ENCODE data around the gene CDC14B. TPM values are rescaled to one million over a fixed set of nuclear protein-coding genes. Genes with fewer than 3 reads are reported as not detected.
"Not testable (repeated sequence)": the region's sequence is repeated elsewhere in the genome, so short reads cannot be mapped to it uniquely, and the experiment has no call there.

The CDC14B gene
- total RNA-seq, 1 donor from 2014 or later: 38.1 TPM

- peaks cover 47% of the 10 kb centered on the region for H3K4me1 Mint-ChIP-seq
- no peak overlapping the region for H2AFZ ChIP-seq (replicated peaks)
- H3K36me3 ChIP-seq: no peaks in the 10 kb centered on the region
- peaks cover 25% of the 10 kb centered on the region for H3F3A ChIP-seq (ENCODE audit: low read depth)
- H3K79me2 ChIP-seq (ENCODE audit: low read depth): peaks cover 42% of the 10 kb centered on the region
- H3K4me3 ChIP-seq: no peak overlapping the region
- TF ChIP-seq CTCF (IDR thresholded peaks at IDR 0.05) (no peak), EZH2 (IDR thresholded peaks at IDR 0.05) (no peak), EZH2phosphoT487 (IDR thresholded peaks at IDR 0.05) (no peak)
- H3K9ac ChIP-seq: no peak overlapping the region
- H3K27me3 ChIP-seq: peaks cover 28% of the 10 kb centered on the region
- no peaks in the 10 kb centered on the region for H3K9me3 Mint-ChIP-seq
- no peak overlapping the region for H3K4me2 ChIP-seq
- no peak overlapping the region for H3K27ac Mint-ChIP-seq
- no peak overlapping the region for H3K27ac ChIP-seq
- H3K4me3 Mint-ChIP-seq: peak overlapping the region; percentile 91
- no peak for DNase-seq (ENCODE audit: low spot score)
- no peaks in the 10 kb centered on the region for H3K36me3 Mint-ChIP-seq
- H3K27me3 Mint-ChIP-seq (ENCODE audit: insufficient read depth, low read depth): peaks cover 2% of the 10 kb centered on the region
- H3K4me1 ChIP-seq: peaks cover 38% of the 10 kb centered on the region
- peaks cover 53% of the 10 kb centered on the region for H4K20me1 ChIP-seq (ENCODE audit: low read depth)
- no peaks in the 10 kb centered on the region for H3K9me3 ChIP-seq (ENCODE audit: low read depth)
Observed at GRCh38 chr9:96616817-96617438, 2.7 kb downstream of the CDC14B start.

GRCh38 chr9:96615411-96615810 is 4.2 kb downstream of the CDC14B start:
- peaks cover 53% of the 10 kb centered on the region for H4K20me1 ChIP-seq (ENCODE audit: low read depth)
- peaks cover 11% of the 10 kb centered on the region for H3F3A ChIP-seq (ENCODE audit: low read depth)
- H3K9me3 Mint-ChIP-seq: no peaks in the 10 kb centered on the region
- H3K4me1 ChIP-seq: peaks cover 35% of the 10 kb centered on the region
- no peak overlapping the region for H3K27ac Mint-ChIP-seq
- no peaks in the 10 kb centered on the region for H3K36me3 Mint-ChIP-seq
- no peak overlapping the region for H2AFZ ChIP-seq (replicated peaks)
- peaks cover 2% of the 10 kb centered on the region for H3K27me3 Mint-ChIP-seq (ENCODE audit: insufficient read depth, low read depth)
- H3K4me3 ChIP-seq: no peak overlapping the region
- no peak overlapping the region for H3K27ac ChIP-seq
- no peaks in the 10 kb centered on the region for H3K9me3 ChIP-seq (ENCODE audit: low read depth)
- no peak overlapping the region for H3K9ac ChIP-seq
- H3K4me3 Mint-ChIP-seq: no peak overlapping the region
- TF ChIP-seq CTCF (IDR thresholded peaks at IDR 0.05) (no peak), EZH2phosphoT487 (IDR thresholded peaks at IDR 0.05) (no peak), EZH2 (IDR thresholded peaks at IDR 0.05) (no peak)
- no peaks in the 10 kb centered on the region for H3K36me3 ChIP-seq
- no peak overlapping the region for H3K4me2 ChIP-seq
- peaks cover 56% of the 10 kb centered on the region for H3K79me2 ChIP-seq (ENCODE audit: low read depth)
- peaks cover 28% of the 10 kb centered on the region for H3K27me3 ChIP-seq
- peaks cover 43% of the 10 kb centered on the region for H3K4me1 Mint-ChIP-seq
- no peak for DNase-seq (ENCODE audit: low spot score)

- not testable (repeated sequence) for H2AFZ ChIP-seq (replicated peaks); H3K36me3 Mint-ChIP-seq; DNase-seq (ENCODE audit: low spot score); H3K27ac ChIP-seq; H3F3A ChIP-seq (ENCODE audit: low read depth); H3K9ac ChIP-seq; H3K9me3 Mint-ChIP-seq; H3K4me3 Mint-ChIP-seq; H3K27ac Mint-ChIP-seq; H3K4me2 ChIP-seq; H3K9me3 ChIP-seq (ENCODE audit: low read depth); H3K4me3 ChIP-seq; H3K27me3 Mint-ChIP-seq (ENCODE audit: insufficient read depth, low read depth); H3K36me3 ChIP-seq
- Histone ChIP-seq H3K79me2 (ENCODE audit: low read depth) (peaks cover 59% of the 10 kb centered on the region), H4K20me1 (ENCODE audit: low read depth) (peaks cover 54% of the 10 kb centered on the region), H3K27me3 (peaks cover 25% of the 10 kb centered on the region), H3K4me1 (peaks cover 29% of the 10 kb centered on the region)
- peaks cover 36% of the 10 kb centered on the region for H3K4me1 Mint-ChIP-seq
Observed at GRCh38 chr9:96614664-96615063, 5.0 kb downstream of the CDC14B start.

- H3K27ac Mint-ChIP-seq: no peak overlapping the region
- H3K4me1 Mint-ChIP-seq: peaks cover 33% of the 10 kb centered on the region
- H3K79me2 ChIP-seq (ENCODE audit: low read depth): peaks cover 56% of the 10 kb centered on the region
Observed at GRCh38 chr9:96612966-96613589, 6.6 kb downstream of the CDC14B start.

More at GRCh38 chr9:96612966-96613589, 6.6 kb downstream of the CDC14B start:
- Histone ChIP-seq H3K36me3 (no peaks in the 10 kb centered on the region), H3F3A (ENCODE audit: low read depth) (peaks cover 5% of the 10 kb centered on the region), H3K4me3 (no peak overlapping the region), H3K4me2 (no peak overlapping the region), H3K27me3 (peaks cover 14% of the 10 kb centered on the region), H2AFZ (replicated peaks) (no peak overlapping the region), H3K9me3 (ENCODE audit: low read depth) (no peaks in the 10 kb centered on the region), H3K4me1 (peaks cover 26% of the 10 kb centered on the region), H3K9ac (no peak overlapping the region), H4K20me1 (ENCODE audit: low read depth) (peaks cover 54% of the 10 kb centered on the region), H3K27ac (no peak overlapping the region)
- no peak for DNase-seq (ENCODE audit: low spot score)
- Mint-ChIP-seq H3K4me3 (no peak overlapping the region), H3K36me3 (no peaks in the 10 kb centered on the region), H3K9me3 (no peaks in the 10 kb centered on the region), H3K27me3 (ENCODE audit: insufficient read depth, low read depth) (no peaks in the 10 kb centered on the region)
- TF ChIP-seq EZH2phosphoT487 (IDR thresholded peaks at IDR 0.05) (no peak), CTCF (IDR thresholded peaks at IDR 0.05) (no peak), EZH2 (IDR thresholded peaks at IDR 0.05) (no peak)
